EH (cell line): ENCODE results near the gene TTC21A.

Source experiments
- DNase-seq: peaks from one replicate; pipeline ENCODE4 v3.0.0-alpha.2; 2015; ENCODE audit warnings: low read depth

The TTC21A gene

DNA sequence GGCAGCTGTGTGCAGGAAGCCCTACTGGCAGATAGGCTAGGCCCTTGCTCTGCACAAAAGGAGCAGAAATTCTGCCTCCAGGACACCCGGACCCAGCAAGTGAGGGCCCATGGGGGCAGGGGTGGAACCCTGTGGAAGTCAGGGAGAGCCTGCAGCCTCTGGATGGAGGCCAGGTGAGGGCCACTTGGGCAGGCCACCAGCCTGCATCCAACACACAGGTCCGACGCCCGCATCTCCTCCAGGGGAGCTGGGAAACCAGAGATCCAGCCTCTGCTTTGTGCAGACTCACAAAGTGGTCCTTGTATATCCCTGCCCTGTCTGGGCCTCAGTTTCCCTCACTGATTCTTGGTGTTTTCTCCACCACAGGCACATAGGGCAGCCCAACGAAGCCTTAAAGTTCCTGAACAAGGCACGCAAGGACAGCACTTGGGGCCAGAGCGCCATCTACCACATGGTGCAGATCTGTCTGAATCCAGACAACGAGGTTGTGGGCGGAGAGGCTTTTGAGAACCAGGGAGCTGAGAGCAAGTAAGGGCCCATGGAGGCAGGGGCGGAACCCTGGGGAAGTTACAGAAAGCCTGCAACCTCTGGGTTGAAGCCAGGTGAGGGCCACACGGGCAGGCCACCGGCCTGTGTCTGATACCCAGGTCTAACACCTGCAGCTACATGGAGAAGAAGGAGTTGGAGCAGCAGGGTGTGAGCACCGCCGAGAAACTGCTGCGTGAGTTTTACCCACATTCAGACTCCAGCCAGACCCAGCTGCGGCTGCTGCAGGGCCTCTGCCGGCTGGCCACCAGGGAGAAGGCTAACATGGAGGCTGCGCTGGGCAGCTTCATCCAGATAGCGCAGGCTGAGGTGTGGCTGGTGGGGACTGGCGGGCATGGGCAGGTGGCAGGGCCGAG lies 29.3 kb downstream of the TTC21A start:
- no peak for DNase-seq

DNA sequence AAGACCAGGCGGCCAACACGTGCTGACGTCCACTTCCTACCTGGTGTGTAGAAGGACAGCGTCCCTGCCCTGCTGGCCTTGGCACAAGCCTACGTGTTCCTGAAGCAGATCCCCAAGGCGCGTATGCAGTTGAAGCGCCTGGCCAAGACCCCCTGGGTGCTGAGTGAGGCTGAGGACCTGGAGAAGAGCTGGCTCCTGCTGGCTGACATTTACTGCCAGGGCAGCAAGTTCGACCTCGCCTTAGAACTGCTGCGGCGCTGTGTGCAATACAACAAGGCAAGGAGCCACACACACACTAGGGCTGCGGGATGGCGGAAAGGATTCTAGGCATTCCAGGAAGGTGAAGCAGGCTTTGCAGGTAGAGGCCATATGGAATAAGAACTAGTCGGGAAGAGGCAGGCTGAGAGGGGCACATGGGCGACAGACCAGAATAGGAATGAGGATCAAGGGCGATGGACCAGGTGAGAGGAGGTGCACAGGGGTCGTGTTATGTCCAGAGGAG lies 30.0 kb downstream of the TTC21A start:
- no peak for DNase-seq

DNA sequence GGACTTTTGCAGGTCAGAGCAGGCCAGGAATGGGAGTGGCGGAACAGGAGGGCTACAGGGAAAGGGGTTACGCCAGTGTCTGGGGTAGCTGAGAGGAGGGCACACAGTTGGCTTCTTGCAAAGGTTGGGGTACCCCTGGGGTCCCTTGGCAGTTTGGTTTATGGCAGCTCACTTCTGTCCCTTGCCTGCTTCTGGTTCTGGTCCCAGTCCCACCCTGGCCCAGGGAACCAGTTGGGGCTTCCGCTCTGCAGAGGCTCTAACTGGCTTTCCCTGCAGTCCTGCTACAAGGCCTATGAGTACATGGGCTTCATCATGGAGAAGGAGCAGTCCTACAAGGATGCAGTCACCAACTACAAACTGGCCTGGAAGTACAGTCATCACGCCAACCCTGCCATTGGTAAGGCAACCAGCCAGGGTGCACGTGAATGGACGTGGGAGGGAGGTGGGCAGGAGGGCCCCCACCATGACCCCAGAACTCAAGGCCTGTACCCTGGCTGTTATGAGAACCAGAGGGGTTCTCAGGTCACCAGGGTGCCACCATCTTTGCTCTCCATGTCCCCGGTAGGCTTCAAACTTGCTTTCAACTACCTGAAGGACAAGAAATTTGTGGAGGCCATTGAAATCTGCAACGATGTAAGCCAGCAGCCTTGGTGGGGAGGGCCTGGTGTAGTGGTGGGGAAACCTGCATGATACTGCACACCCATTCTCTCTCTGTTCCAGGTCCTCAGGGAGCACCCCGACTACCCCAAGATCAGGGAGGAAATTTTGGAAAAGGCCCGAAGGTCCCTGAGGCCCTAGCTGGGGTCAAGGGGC lies 30.7 kb downstream of the TTC21A start:
- DNase-seq = no peak

DNA sequence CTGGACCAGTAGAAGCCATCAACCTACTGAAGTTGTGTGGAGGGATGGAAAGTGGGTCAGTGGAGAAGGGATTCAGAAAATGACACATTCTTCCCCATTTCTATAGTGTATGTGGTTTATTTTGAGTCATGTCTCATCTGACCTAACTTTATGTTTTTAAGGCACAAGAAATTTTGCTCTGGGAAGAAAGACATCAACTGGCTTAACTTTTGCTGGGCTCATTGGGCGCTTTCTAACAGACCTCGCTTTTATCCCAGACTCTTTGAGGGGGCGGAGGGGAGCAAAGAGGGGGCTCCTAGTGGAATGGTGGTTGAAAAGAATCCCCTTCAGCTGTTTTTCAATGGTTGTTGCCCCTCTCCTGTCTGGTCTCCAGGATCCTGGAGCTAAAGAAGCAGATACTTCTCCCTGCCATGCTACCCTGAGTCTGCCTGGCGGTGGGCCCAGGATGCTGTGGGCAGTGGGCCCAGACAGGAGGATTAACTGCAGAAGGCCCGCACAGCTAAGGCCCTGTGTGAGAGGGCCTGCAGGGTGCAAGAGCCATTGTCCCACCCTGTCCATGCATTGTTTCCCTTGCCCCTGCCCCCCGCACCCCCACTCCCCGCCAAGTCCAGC lies 31.4 kb downstream of the TTC21A start:
- DNase-seq = no peak

DNA sequence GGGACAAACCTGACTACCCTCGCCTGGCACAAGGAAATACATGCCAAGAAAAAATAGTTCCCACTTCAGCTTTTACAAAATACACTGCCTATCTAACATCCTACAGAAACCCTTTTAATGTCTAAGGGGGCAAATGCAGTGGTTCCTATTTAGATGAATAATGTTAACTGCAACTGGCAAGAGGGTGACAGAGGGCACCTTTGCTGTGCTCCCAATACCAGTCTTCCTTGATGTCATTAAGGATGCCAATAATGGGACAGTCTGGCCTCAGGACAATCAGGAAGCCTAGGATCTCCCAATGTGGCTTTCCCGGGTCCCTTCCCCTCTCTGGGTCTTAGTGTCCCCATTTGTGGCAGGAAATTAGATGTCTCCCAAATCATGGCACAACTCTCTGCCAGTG lies 32.0 kb downstream of the TTC21A start:
- DNase-seq = no peak

DNA sequence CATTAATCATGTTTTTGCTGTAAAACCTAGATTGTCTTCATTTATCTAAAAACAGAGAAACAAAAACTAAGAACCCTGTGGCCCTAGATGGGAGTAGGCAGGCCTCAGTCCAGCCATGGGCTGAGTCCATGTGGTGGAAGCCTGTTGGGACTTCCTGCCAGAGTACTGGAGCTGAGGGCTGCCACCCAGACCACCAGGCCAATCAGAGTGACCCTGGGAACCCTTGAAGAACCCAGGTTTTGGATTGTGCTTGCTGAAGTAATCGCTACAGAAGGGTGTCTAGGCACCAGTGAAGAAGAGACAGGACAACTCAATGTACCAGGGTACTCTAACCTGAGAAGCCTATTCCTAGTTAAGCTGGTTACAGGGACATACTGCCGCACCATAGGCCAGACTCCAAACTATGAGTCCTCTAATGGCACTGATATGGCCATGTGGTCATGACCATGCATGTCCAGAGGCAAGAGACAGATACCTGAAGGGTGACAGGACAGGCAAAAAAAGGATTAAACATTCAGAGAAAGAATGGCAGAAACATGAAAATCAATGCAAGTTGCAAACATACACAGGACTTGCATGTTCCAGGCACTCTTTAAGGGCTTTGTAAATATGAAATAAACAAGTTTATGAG lies 33.0 kb downstream of the TTC21A start:
- no peak for DNase-seq

DNA sequence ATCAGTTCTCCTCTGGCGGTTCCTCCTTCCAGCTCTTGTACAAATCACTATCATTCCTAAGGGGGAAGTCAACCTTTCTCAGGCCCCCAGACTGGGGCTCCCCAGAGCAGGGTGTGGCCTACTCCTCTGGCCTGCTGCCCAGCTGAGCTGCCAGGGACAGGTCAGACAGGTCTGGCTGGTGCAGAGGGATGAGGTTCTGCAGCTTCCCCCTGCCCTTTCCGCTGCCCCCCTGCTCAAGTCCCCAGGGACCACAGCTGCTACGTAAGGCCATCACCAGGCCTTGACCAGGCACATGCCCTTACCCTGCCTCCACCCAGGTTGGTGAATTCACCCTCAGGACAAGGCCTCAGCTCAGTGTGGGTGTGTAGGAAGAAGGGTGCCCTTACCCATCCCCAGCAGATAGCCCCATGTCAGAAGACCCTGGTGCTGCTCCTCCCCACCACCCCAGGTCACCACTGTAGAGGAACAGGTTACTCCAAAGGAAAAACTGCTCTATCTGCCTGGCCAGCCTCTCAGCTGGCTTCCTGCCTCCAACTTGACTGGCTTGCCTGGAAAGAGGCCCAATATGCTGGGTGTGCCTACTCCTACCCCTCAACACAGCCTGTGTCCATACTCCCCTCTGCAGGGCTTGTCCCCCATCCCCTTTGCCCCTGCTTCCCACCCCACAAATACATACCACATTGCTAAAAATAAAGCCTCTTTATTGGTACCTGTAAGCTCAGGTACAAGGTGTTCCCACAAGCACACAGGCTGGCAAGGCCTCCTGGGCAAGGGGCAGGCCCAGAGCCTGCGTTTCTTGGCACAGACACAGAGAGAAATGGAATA lies 33.9 kb downstream of the TTC21A start:
- peak; percentile 53 for DNase-seq

DNA sequence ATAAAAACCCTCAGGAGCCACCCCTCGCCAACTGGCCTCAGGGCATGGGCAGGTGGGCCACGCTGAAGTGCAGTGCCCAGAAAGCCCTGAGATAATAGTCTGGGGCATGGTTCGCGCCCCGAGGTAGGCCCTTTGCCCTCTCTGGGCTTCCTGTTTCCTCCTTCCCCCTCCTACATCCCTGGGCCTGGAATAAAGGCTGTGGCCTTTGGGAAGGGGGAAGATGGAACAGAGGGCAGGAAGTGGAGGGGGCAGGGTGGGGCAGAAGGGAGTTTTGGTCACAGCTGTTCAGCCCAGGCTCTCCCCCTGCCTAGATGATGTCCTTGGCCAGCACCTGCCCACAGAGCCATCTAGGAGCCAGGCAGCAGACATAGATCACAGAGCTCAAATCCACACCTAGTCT lies 34.6 kb downstream of the TTC21A start:
- DNase-seq = no peak

DNA sequence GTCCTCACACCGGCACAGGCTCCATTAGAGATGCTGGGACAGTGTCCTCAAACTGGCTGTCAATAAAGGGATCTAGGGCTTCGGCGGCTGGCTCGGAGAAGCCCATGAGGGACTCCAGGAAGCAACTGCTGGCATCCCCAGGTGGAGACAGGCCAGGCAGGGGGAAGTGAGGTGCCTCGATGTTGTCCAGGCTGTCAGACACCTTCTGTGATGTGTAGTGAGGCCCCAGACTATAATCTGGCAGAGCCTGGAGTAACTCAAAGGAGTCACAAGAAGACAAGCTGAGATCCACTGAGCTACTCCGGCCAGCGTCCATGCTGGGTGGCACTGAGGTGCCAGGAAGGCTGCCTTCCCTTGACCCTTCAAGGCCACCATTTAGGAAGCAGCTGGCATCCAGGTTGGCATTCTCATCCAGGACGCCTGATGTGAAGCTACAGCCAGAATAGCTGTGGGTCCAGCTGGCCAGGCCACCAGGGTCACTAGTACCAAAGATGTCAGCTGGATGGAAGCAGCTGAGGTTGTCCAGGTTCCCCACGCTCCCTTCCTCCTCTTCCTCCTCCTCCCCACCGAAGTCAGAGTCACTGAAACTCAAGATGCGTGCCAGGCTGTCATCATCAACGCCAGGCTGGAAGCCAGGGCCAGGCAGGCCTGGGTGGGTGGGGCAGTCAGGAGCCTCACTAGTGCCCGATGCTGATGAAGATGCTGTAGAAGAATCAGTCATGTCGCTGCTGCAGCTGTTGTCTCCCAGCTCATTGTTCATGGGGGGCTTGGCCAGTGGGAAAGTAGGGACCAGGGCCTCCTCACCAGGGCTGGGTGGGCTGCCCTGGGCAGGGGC lies 35.8 kb downstream of the TTC21A start:
- no peak for DNase-seq

DNA sequence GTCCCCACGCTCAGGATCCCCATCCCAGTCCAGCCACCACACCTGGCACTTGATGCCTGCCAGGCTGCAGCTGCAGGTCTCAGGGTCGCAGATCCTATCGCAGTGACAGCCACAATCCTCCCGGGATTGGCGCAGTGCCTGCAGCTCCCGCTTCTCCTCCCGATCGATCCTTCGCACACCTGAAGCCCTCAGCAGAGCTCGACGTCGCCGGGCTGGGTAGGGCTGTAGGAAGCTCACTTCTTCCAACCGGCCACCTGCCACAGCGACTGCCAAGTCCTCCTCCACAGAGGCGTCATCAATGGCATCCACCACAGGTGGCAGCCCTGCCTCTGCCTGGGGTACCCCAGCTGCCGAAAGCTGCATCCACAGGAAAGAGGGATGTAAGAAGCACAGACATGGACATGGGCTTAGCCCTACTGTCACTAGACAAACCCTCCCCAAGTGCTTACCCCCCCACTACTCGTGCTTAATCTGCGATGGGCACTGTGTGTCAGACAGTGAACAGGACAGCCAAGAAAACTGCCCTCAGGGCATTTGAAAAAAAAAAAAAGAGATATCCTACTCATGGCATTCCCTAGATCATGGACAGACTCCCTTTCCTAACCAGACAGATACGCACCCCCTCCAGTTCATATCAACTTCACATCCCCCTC lies 36.7 kb downstream of the TTC21A start:
- DNase-seq = peak; percentile 39

DNA sequence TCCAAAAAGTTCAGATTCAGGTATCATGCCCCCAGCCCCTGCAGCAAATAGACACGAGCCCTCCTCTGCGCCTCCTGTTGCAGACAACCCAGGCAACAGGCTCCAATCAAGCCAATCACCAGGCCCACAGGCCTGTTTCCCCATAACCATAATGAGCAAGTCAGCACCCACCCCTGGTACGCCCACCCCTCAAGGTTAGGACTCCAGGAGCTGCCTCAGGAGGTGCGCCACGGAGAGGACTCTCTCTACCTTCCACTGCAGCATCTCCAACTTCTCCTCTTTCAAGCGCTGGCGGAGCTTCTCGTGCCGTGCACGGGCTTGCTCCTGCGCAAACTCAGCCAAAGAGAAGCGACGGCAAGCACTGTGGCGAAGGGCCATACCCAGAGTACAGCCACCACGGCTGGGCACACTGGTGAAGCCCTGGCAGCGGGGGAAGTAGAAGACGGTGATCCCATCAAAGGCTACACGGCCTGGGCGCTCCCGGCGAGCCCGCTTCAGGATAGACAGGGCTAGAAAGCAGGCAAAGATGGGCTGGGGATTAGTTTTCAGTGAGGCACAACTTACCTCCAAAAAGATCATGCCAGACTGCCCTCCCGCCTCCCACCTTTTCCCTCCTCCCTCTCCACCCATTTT lies 37.4 kb downstream of the TTC21A start:
- no peak for DNase-seq

DNA sequence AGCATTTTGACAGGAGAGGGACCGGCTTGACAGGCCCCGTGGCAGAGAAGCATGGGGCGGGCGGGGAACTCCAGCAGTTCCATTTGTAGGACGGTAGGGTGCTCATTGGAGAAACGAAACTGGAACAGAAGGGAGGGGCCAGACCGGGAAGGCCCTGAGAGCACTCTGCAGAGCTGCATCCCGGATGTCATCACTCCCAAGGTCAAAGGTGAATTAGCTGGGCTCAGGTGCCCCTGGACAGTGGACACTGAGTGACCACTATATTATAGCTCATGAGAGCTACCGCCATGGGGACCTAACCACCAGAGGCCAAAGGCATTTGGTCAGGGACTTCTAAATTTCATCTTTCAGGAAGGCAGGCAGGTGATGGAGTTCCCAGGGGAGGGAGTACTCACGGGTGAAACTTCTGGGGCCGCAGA lies 38.6 kb downstream of the TTC21A start:
- peak; percentile 27 for DNase-seq

DNA sequence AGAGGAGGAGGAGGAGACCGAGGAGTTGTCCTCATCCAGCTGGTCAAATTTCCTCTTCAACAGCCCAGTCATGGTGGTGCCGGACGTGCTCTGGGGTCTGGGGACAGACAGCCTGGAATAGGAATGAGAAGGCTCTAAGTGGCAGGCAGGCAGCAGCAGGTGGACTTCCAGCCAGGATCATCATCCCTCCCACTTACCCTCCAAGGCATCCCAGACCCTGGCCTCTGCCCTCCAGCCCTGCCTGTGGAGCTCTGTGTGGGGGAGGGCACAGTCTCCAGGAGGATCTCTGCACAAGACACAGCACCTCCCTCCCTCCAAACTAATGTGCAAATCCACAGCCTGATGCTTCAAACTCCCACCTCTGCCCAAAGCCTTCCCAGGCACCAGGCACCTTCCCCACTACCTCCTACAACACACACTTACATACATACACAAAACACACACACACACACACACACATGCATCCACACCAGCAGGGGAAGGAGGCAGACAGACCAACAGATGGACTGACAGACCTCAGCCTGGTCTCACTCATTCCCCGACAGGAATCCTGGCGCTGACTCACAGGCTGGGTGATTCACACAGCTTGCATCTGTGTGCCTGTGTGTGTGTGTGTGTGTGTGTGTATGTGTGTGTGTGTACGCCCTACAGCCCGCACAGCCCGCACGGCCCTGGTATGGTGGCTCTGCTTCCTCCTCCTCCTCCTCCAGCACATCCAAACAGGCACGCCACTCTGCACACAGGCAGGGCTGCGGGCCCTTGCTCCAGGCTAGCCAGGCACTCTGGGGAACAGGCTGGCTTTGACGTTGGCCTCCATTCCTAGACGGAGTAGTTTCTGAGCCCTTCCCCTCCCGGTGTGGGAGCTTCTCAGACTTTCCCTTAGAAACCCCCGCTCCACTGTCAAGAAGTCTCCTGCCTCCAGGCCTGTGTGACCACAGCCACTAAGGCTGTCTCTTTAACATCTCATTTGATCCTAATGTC lies 39.4 kb downstream of the TTC21A start:
- DNase-seq = peak; percentile 98

DNA sequence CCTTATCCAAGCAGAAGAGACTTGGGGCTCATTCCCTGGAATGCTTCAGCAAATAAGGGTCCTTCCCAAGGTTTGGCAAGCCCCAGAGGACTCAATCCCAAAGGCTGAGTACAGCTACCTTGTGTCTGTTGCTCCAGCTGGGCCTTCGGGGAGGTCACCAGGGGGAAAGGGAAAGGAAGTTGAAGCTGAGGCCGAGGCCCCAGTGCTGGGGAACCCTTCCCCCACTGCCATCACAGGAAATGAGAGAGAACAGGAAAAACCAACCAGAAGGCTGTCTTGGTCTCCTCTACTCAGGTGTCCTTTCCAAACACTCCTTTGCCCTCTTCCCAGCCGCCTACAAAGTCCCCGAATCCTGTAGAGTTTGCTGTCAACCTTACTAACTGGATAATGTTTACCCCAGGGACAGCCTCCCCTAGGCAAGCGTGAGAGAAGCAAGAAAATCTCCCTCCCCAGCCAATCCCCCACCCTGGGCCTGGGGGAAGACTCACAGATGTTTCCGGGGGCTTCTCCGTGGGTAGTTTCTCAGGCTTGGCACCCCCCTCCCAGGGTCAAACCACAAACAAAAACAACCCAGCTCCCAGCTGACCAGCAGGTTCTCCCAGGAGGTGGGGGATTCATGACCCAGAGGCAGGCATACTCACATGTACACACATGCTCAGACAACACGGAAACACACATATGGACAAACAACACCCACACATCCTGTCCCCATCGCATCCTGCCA lies 40.4 kb downstream of the TTC21A start:
- peak; percentile 68 for DNase-seq

DNA sequence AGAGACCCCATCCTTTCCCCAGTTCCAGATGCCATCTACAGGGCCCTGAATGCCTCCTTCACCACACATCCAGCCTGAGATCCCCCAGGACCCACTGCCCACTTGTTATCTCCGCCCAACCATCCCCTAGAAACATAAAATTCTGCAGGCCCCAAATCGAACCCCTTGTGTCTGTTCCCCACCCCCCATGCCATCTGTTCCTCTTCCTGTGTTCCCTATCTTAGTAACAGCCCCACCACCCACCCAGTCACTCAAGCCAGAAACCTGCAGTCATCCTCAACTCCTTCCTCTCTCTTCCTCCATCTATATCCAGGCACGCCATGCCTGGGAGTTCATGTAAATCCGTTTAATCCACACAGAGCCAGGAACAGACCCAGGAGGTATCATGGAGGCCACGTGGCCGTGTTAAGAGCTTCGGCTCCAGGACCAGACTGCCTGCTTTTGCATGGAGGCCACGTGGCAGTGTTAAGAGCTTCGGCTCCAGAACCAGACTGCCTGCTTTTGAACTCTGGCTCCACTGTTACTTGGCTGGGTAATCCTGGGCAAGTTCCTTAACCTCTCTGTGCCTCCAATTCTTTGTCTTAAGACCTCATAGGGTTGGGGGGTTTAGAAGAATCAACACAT lies 41.1 kb downstream of the TTC21A start:
- peak; percentile 43 for DNase-seq

DNA sequence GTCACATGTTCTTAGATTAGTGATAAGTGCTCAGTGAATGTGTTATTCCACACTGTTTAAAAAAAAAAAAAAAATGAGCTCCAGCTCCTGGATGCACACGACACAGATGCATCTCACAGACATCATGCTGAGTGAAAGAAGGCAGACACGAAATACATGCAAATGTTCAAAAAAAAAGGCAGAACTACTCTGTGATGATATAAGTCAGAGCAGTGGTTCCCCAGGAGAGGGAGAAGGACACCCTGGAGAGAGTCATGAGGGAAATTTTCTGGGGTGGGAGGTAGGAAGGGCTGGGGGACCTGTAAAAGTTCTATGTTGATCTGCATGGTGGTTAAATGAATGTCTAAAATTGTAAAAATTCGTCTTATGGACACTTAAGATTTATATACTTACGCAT lies 41.6 kb downstream of the TTC21A start:
- no peak for DNase-seq
